GM21367 (cell line): ENCODE results near the gene CFAP141.
A peak's percentile ranks its signal among the peaks of the same experiment; 100 is the strongest.
"Not testable (repeated sequence)": the region's sequence is repeated elsewhere in the genome, so short reads cannot be mapped to it uniquely, and the experiment has no call there.

ENCODE experiments used
- ATAC-seq: cut with Tn5 transposase; IDR thresholded peaks from one replicate; pipeline ENCODE4 v1.9.1; 2021; ENCODE audit not compliant: unreplicated experiment

Gene CFAP141

DNA sequence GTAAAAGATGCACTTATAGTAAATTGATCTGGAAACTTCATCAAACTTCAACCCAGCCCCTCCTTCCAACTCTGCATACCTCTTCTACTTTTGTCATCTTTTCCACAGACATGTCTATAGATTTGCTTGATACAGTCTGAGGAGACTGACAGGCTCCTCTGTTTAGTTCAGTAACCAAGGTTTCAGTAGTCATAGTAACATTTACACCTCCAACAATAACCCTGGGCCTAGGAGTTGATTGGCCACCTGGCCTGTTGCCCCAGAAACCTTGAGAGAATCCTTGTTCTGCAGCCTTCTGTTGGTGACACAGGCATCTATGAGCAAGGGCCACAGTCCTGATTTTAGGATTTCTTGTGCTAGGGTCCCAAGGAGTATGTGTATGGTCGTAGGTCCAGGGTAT is at the start of gene CFAP141:
CFAP141 (minus strand) TSS at position 138 of the 400 bp plus-strand sequence; CDS start at position 112, 26 bp downstream.
- ATAC-seq, result no peak

DNA sequence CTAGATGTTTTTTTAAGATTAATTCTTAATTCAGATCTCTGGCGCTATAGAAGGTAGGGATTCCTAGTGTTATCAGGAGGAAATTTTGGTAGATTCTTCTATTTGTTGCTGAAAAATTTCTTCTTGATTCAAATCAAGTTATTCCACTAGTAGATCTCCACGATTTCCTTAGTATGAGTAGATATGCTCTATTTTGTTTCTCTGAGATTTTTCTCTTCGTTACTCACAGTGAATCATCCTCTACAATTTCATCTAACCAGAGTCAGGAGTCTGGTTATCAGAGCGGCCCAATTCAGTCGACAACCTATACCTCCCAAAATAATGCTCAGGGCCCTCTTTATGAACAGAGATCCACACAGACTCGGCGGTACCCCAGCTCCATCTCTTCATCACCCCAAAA is 47.5 kb upstream of the CFAP141 start:
- no peak for ATAC-seq

DNA sequence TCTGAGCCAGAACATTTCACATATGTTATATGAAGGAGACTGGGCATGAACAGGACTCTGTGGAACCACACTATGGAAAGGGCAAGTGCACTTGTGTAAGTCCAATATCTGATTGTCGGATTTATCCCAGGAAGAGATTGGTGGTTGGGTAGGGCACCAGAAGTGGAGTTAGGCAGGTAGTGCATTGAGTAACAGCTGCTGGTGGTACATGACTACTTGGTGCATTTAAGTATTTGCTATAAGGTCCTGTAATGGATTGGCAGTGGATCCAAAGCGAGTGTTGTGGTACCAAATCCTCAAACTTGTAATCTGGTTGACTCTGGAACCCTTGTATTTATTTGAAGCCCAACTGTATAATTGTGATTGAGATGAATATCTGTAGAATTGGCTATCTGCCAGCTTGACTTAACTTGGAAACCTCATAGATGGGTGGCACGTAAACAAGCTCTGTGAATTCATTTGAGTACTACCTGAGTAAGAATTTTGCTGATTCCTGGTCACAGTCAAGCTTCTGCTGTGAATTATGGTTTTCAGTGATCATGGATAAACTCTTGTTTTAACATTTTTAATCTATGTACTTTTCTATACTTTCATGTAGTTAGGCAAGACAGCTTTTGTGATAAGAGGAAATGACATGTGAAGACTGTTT is 35.7 kb upstream of the CFAP141 start:
- no peak for ATAC-seq

DNA sequence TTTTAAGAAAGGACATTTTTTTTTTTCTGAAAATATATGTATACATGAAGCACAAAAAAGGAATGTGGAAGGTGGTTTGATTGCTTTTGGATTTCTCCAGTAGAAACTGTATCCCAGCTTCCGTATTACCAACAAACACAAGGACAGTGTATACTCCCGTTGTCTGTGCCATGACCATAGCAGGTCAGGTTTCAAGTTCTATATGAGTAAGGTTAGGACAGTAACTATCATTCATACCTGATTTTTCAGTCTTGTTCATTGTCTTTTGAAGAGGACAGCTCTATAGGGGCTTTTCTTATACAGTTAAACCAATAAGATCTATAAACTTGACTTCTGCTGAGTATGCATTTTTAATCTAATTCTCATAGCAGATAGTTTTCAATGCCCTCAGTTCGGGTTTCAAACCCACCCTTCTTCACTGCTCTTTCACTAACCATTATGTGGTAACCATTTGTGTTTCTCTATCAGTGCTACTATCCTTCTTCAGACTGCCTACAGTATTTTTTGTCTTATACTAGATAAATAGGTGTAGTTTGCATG is 34.2 kb upstream of the CFAP141 start:
- ATAC-seq, result no peak

DNA sequence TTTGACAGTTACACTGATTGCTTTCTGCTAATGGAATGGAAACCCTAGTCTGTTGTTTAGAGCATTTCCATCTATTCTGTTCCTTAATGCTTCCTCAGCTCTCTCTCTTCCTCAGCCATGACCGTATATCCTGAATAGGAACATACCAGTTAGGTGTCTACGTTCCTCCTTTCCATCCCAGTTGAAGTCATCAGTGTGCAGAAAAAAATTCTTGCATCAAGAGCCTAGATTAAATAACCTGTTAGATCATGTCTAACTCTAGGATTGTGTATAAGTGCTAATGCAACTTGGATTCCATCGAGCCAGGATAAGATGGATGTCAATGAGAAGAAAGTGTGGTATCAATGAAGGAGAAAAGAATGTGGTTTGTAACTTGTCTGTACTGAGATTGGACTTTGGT is 33.4 kb upstream of the CFAP141 start:
- ATAC-seq, result no peak

DNA sequence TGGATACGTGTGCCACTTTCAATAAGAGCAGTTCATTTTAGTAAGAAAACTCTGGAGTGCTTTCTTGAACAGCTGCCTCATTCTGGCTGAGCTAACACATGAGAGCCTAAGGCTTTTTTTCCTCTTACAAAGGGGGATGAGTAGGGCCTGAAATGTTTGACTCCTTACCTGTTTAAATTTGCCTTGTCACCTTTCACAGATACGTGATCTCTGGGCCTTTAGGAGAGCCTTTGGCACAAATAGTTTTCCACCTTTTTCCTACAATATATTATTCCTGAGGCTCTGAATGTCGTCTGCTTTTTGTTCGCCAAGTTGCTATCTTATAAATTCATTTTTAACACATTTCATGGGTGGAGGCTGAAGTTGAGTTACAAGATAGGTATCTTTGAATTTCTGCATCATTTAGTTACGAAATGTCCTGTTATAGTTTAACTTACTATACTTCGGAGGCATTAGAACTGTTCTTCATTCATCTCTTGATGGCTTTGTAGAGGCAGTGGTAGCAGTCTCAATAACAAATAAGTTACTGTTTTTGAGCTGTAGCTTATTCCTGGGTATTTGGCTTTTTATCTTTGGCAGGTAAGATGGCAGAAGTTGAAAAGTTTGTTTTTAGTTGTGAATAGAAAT is 31.9 kb upstream of the CFAP141 start:
- ATAC-seq, result no peak

DNA sequence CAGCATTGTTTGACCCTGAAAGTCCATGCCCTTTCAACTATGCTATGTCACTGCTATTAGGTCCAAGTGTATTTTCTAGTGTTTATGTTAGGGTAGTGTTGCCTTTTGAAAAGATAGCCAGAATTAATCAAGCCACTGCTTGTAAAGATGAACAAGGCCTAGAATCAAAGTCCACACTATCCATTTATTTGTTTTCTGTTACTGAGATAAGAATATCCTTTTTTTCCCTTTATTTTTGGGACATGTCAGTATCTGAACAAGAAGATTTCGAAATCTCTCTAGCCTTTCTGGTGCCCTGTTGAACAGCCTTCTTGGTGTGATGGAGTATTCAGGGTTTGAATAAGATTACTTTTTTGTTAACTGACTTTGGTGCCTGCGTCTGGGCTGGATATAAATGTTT is 31.3 kb upstream of the CFAP141 start:
- no peak for ATAC-seq

DNA sequence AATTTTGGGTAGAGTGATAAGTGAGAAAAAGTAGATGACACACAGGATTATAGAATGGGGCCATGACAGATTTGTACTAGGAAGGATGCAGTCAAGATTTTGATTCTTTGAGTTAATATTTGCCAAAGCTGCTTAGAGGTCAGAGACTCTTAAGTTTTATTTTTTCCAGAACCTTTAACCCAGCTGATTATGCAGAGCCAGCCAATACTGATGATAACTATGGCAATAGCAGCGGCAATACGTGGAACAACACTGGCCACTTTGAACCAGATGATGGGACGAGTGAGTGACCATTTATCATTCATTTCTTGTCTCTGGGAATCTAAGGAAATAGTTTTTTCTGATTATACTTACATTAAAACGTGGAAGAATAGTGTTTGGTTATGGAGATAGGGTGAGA is 30.7 kb upstream of the CFAP141 start:
- ATAC-seq, result no peak

DNA sequence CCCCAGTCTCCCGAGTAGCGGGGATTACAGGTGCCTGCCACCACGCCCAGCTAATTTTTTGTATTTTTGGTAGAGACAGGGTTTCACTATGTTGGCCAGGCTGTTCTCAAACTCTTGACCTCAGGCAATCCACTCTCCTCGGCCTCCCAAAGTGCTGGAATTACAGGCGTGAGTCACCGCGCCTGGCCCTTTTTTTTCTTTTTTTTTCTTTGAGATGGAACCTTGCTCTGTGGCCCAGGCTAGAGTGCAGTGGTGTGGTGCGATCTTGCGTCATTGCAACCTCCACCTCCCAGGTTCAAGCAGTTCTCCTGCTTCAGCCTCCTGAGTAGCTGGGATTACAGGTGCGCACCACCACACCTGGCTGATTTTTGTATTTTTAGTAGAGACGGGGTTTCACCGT is 27.0 kb upstream of the CFAP141 start:
- ATAC-seq, result not testable (repeated sequence)

DNA sequence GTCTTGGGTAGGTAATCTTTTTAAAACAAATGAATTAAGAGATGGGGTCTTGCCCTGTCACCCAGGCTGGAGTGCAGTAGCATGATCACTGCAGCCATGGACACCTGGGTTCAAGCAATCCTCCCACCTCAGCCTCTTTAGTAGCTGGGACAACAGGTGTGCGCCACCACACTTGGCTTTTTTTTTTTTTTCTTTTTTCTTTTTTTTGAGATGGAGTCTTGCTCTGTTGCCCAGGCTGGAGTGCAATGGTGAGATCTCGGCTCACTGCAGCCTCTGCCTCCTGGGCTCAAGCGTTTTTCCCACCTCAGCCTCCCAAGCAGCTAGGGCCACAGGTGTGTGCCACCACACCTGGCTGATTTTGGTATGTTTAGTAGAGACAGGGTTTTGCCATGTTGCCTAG is 25.0 kb upstream of the CFAP141 start:
- ATAC-seq, result not testable (repeated sequence)

DNA sequence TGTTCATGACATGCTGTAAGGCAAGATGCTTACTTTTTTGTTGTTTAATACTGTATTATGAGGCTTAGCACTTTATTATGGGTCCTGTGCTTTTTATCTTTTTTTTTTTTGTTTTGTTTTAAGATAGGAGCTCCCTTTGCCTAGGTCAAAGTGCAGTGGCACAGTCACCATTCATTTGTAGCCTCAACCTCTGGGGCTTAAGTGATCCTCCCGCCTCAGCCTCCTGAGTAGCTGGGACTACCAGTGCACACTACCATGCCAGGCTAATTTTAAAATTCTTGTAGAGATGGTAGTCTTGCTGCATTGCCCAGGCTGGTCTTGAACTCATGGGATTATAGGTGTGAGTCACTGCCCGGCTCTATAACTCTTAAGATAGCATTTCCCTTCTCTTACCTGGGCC is 19.2 kb upstream of the CFAP141 start:
- ATAC-seq, result no peak

DNA sequence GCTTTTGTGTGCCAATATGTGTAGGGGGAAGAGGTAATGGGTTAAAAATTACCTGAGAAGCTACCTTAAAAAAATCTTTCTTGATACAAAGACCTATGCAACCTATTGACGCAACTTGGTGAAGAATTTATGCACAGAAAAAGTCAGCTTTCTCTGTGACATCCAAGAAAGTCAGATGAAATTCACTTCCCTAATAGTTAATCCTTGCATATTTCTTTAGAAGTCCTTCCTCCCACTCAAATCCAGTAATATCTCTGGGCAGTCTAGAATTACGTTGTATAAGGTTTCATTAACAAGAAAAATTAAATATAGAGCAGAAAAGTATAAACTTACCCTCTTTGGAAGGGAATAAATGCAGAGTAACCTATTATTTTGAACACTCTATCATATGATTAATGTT is 17.5 kb upstream of the CFAP141 start:
- ATAC-seq, result no peak

DNA sequence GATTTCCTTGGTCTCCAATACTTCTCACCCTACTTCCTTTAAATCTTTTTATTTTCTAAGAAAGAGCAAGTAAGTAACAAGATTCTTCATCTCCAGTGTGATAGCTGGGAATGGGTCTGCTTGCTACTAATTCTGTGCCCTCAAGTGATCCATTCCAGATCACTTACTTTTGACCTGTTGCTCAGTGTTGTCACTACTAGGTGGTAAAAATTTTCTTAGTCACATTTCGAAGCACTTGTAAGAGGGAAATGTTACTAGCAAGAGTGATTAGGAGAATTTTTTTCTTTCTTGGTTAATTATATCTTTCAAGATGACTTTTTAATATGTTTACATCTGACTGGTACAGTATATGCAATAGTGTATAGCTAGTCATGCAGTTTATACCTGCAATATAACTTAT is 16.8 kb upstream of the CFAP141 start:
- ATAC-seq, result no peak

DNA sequence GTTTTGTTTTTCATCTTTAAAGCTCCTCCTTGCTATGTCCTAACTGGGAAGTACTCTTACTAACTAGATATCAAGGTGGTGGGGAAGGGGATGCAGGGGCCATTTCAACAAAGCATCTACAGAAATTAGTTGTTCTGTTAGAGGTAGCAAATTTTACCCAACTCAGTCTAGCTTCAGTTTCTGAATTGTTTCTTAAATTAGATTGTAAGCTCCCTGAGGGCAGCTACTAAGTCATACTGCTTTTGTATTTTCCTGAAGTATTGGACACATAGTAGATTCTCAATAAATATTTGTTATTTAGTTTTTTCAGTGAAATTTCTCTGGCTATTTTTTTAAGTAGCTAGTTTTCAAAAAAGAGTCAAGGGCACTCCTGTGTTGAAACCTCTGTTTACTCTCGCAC is 16.4 kb upstream of the CFAP141 start:
- ATAC-seq, result no peak

DNA sequence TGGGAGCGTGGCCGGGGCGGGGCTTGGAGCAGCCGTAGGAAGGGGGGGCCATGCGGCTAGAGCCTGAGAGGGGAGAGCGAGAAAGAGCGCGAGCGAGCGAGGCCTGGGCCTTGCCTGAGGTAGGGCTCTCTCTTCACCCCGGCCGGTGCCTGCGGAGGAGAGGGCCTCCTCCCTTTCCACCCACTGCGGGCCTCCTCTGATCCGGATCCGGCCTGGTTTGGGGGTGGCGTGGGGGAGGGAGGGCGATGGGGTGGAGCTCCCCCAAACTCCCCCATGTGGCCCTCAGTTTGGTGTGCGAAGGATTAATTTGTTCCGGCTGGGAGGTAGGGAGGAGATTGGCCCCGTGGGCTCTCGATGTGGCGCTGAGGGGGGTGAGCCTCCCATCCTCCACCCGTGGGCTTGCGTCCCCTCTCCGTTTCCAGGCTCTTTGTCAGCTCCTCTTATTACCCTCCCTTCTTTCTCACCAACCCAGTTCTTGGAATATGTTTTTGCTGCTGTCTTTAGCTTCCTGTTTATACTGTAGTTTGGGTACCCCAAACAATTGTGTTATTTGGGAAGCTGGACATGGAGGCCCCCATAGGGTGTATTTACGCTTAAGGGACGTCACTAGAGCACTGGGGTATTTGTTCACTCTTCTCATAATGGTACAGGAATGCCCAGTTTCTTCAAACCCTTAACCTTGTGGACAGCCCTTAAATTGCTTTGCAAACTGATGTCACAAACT is 15.3 kb upstream of the CFAP141 start:
- ATAC-seq, result peak; percentile 21

DNA sequence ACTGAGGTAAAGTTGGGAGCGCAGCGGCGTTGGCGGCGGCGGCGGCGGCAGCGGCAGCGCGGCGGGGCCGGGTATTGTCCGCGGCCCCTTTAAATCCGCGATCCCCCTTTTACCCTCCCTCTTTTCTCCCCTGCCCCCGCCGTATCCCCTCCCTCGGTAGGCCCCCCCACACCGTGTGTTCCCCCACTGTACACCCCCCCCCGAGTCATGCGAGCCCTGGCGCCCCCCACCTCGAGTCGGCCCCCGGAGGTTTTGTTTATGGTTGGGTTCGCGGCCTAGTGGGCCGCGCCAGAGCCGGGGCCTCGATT is 14.8 kb upstream of the CFAP141 start:
- ATAC-seq, result no peak

DNA sequence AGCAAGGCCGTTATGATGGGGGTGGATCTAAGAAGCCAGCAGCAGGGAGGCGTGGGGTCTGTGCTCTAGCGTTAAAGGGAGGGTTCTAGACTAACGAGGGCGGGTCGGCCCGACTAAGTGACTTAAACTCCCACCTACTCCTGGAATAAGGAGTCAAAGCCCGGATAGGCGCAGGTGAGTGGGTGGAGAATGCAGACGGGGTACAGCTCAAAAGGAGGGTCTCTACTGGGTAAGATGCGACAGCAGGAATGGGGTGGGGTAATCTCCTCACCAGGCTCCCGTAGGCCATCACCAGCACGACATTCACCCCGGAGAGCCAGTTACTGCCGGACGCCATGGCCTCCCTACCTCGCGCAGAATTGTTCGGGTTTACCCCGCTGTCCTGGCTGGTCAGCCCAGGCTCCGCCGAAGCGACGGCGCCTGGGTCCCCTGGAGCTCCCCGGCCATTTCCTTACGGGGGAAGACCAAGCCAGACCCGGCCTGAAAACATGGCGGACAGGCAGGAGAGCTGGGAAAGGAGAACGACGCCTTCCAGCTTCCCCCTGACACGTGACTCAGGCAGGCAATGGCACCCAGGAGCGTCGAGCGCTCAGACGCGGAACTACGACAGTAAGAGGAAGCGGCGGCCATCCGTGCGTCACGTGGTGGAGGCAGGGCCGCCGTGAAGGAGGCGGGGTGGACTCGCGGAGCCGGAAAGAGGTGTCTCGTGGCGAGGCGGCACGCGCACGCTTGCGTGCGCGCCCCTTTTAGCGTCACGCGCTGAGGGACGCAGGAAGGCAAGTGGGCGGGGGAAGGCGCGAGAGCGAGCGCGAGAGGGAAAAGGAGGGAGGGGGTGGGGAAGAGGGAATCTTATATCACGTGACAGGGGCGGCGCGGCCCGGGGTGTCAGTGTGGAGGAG is 14.2 kb upstream of the CFAP141 start, which contains the start of gene UBAP2L:
UBAP2L (plus strand) TSS at position 885 of the 899 bp plus-strand sequence. CDS start 4,169 bp downstream, outside the sequence.
- ATAC-seq, result peak; percentile 74

DNA sequence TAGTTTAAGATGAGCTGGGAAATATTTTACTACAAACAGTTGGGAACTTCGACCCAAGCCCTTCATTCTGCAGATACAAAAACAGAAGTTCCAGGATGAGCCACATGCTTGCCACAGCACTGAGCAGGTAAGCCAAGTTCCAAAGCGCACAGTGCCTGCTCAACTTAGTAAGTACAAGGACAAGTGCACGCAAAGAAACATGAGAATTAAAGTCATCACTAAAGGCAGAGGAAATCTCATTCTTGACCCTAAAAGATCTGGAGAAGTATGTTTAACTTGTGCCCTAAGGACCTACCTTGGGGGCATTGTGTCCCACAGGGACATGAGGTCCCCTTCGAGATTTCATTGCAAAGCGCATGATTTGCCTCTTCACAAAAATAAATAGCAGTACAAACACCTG is 13.4 kb upstream of the CFAP141 start:
- no peak for ATAC-seq

DNA sequence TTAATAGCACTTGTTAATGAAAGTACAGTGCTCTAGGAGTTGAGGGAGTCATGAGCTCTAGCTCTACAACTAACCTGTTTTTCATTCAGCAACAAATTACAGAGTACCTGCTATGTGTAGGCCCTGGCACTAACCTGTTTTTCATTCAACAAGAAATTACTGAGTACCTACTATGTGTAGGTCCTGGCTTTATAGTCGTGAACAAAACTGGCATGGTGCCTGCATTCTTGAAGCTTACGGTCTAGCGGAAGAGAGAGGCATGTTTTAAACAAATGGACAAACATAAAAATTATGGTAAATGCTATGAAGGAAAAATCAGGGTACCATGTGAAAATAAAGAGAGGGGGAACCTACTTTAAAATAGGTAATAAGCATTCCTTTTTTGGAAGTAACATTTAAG is 12.4 kb upstream of the CFAP141 start:
- ATAC-seq, result no peak

DNA sequence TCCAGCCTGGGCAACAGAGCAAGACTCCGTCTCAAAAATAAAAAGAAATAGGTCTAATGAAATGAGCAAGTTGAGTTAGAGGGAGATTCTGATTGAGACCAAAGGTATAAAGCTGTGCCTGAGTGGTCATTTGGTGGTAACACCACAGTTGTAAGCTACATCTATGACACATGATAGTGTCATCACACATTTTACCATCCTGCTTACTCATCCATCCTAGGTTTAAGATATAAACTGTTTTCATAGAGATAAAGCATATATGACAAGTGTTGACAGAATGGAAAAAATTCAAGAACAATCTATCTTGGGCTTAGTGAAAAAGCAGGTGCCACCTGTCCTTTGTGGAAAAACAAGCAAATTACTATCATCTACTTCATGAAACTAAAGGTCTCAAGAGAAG is 7.1 kb upstream of the CFAP141 start:
- ATAC-seq, result no peak

DNA sequence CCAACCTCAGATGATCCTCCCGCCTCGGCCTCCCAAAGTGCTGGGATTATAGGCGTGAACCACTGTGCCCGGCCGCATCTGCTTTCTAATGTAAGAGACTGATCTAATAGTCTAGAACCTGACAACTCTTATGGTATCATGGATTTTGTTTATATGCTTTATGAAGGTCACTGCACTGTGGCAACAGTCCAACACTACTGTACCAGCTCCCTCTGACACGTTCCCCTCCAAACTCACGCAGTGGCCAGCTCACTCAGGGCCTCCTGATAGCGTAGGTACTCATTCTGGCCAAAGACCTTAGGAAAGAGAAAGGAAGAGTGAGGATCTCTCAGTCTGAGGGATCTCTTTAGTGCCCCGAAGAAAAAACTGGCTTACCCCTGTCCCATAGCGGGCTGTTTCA is 6.0 kb upstream of the CFAP141 start:
- ATAC-seq, result no peak
